HG02623 (cell line): ENCODE data around the gene NETO1.

ENCODE experiments used
- ATAC-seq: cut with Tn5 transposase; IDR thresholded peaks from one replicate; pipeline ENCODE4 v1.9.1; 2021; ENCODE audit warnings: moderate library complexity; ENCODE audit not compliant: unreplicated experiment

NETO1 gene, protein sequence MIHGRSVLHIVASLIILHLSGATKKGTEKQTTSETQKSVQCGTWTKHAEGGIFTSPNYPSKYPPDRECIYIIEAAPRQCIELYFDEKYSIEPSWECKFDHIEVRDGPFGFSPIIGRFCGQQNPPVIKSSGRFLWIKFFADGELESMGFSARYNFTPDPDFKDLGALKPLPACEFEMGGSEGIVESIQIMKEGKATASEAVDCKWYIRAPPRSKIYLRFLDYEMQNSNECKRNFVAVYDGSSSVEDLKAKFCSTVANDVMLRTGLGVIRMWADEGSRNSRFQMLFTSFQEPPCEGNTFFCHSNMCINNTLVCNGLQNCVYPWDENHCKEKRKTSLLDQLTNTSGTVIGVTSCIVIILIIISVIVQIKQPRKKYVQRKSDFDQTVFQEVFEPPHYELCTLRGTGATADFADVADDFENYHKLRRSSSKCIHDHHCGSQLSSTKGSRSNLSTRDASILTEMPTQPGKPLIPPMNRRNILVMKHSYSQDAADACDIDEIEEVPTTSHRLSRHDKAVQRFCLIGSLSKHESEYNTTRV

DNA sequence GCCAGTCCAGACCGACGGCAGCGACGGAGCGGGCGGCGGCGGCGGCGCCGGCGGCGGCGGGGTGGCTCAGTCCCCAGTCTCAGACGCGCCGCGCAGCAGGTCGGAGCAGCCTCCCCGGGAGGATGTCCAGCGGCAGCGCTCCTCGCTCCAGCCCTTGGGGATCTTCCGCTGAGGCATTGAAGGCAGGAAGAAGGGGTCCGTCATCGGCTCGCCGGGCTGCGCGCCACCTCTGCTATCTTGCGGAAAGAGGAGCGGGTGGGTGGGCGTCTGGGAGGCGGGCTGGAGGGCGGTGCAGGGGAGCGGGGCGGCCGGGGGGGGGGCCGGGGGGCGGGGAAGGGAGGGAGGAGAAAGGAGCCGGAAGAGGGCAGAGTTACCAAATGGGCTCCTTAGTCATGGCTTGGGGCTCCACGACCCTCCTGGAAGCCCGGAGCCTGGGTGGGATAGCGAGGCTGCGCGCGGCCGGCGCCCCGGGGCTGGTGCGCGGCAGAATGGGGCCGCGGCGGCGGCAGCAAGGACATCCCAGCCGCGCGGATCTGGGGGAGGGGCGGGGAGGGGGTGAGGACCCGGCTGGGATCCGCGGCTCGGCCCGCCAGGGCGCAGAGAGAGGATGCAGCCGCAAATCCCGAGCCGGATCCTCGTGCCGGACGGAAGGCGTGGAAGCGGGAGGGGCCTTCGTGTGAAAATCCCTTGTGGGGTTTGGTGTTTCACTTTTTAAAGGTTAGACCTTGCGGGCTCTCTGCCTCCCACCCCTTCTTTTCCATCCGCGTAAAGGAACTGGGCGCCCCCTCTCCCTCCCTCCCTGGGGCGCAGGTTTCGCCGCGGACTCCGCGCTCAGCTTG, at the start of gene NETO1:
NETO1 (minus strand) TSS at position 242 of the 839 bp plus-strand sequence. CDS start 696 bp downstream, outside the sequence.
- no peak for ATAC-seq

DNA sequence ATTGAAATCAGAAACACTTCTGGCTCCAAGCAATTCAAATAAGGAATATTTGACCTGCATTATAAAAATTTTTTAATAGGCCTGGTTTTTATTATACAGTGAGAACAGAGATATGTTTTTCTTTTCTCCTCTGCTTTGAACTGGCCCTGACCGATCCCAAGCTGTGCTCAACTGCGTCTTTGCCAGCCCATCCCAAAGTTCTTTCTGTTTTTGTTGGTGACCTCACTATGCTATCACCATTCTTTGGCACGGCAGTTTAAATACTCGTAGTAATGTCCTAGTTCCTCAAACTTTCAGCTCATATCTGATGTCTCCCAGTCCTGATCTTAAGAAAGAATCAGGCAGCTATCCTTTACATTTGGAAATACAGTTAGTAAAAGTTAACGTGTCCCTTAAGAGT, 42.3 kb upstream of the NETO1 start:
- ATAC-seq: no peak

DNA sequence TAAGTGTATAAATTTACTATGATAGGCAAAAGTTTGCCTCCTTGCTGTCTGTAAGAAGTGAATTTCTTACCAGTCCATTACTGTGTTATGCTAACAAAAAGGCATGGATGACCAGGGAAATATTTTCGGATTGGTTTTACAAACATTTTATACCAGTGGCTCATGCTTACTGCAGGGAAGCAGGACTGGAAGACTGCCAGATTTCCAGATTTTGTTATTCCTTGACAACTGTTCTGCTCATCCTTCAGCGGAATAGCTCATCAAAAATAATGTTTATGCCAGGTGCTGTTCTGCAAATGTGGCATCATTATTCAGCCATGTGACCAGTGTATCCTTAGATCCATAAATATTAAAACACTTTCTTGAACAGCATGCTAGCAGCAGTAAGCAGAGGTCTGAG, 40.4 kb upstream of the NETO1 start:
- ATAC-seq: no peak

DNA sequence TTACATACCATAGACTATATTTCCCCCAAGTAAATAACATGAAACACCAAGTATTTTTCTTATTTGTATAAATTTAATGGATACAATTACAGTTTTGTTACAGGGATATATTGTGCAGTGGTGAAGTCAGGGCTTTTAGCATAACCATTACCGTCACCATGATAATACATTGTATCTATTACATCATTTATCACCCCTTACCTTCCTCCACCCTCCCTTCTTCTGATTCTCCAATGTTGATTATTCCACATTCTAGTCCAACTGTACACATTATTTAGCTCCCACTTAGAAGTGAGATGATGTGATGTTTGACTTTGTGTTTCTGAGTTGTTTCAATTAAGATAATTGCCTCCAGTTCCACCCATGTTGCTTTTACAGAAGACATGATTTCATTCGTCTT, 35.2 kb upstream of the NETO1 start:
- no peak for ATAC-seq

DNA sequence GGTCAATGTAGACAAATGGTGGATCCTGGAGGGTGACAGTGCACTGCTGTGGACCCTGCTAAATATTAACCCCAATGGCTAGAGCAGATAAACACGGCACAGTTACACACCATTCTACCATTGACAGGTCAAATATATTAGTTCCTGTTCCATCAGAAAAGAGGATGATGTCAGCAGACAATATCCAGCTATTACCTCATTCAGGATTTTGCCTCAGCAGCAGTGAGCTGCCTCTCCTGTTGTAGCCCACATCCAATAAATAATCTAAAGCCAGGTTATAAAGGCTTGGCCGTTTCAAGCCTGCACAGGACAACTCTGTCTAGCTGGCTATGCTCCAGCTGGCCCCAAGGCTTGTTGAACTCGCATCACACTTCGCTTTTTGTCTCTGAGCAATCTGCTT, 31.6 kb upstream of the NETO1 start:
- no peak for ATAC-seq

DNA sequence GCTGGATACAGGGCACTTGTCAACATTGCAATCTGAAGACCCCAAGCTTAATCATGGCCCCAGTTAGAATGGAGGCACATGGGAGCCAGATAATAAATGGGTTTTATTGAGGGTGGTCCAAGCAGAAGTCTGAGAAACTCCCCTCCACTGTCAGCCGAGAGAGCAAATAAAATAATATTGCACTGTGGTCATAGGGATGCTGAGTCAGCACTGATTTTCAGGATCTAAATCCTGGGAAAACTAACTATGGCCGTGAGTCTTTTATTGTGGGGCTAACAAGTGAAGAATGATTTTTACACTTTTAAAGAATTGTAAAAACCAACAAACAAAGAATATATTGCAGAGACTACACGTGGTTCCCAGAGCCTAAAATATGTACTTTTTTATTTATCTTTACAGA, 31.1 kb upstream of the NETO1 start:
- no peak for ATAC-seq

DNA sequence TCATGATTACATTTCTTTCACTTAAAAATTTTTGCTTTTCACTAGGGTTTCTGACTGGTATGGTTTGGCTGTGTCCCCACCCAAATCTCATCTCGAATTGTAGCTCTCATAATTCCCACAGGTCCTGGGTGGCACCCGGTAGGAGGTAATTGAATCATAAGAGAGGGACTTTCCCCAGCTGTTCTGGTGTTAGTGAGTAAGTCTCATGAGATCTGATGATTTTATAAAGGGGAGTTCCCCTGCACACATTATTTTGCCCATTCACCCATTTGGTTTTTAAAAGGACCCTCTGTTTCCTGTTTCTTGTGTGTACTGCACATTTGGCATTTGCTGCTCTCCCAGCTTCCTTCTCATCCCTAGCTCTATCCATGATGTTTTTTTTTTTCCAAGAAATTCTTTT, 27.8 kb upstream of the NETO1 start:
- no peak for ATAC-seq

DNA sequence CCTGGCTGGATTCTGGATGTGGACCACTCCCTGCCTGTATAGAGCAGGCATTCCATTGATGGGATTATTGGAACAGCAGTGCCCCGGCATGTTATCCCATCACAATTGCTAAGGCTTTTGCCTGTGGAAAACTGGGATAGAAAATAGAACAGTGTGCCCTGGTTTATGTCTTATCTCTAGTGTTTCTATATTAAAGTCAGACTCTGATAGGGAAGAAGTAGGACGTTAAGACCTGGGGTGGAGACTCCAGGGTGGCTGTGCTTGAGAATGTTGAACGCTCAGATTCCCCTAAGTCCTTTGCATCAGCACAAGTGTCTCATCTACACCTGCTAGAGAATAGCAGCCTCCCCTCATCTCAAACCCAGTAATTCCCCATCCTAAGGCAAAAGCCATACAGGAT, 10.8 kb upstream of the NETO1 start:
- ATAC-seq: no peak

DNA sequence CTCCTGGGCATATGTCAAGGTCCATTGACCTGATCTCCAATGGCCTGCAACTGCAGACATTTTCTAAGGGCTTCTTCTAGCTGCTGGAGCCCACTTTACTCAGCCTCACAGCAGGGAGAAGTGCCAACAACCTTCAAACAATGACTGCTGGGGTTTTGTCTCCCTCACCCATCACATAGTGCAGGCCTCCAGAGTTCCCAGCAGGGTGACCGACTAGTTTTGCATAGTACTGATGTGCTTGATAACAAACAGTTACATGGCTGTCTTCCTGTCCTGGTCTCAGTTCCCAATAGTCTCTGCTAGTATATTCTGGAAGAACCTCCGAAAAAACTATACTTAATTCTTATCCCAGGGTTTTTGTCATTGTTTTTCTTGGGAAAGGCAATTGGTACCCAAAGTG, 10.4 kb upstream of the NETO1 start:
- no peak for ATAC-seq

DNA sequence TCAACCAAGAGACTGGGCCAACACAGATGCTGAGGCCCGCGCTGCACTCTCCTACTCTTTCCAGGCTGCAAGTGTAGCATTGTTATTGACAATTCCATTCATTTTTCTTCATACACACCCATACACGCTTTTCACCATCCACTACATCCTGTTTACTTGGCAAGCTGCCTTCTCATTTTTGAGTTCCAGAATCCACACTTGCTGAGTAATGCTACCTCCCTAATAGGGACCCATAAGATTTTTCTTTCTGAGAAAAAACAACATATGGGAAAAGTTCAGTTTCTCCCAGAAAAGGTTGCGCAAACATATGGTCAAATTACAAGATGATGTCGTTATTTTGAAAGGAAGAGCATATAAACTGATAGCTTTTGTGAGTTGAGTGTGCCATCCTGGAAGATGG, 3.3 kb upstream of the NETO1 start:
- no peak for ATAC-seq

DNA sequence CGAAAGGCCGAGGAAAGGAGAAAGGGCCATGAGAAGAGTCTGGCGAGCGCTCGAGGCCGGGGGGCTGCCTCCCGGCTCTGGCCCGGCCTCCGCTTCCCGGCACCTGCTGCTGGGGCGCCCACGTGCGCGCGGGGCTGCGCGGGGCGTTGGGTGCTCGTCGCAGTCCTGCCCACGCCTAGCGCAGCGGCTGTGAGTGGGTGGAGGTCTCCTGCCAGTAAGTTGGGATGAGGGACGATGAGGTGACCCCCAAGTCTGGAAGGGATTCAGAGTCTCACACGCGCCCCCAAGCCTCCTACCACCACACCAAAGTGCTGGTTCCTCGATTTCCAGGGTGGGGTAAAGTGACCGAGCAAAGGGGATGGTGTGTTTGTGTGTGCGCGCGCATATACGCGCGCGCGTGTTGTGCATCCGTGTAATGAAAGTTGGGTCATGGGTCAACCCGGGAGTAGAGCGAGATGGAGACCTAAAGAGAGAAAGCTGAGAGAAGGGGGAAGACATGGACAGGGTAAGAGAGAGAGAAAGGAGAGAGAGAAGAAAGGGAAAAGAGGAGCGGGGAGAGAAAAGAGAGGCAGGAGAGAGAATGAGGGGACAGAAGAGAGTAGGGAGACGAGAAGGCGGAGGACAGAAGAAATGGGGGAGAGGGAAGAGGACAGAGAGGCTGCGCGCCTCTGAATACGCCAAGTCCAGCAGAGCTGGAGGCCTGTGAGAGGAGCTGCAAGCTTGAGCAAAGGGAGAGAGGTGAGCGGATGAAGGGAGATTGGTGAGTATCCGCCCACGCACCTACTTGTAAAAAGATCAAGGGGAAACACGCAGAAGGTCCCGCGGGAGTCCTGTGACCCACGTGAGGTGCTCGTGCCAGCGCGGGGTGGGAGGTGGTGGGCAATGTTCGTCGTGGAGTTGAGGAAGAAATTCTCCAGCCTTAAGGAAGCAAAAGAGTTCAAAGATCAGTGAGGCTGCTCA, 1.7 kb upstream of the NETO1 start:
- ATAC-seq: no peak

DNA sequence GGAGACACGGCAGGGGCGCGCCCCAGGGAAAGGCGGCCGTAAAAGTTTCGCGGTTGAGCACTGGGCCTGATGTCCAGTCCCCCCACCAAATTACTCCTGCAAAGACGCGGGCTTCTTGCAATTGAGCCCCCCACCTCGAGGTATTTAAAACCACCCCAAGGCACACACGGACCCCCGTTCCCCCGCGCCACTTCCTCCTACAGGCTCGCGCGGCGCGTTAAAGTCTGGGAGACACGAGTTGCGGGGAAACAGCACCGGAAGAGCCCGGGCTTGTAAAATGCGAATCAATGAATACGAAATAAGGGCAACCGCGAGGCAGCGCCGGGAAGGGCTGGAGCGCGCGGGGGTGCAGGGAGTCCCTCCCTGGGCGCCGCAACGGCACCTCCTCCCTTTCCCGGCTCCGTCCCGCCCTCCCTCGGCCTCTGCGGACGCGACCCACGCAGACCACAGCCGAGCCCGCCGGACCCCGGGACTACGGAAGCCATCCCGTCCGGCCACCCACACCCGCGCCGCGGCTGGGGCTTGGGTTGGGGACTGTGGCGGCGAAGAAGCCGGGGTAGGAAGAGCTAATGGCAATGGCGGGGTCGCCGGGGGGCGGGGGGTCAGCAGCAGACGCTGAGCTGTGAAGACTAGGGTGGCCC, 918 bp upstream of the NETO1 start:
- no peak for ATAC-seq

DNA sequence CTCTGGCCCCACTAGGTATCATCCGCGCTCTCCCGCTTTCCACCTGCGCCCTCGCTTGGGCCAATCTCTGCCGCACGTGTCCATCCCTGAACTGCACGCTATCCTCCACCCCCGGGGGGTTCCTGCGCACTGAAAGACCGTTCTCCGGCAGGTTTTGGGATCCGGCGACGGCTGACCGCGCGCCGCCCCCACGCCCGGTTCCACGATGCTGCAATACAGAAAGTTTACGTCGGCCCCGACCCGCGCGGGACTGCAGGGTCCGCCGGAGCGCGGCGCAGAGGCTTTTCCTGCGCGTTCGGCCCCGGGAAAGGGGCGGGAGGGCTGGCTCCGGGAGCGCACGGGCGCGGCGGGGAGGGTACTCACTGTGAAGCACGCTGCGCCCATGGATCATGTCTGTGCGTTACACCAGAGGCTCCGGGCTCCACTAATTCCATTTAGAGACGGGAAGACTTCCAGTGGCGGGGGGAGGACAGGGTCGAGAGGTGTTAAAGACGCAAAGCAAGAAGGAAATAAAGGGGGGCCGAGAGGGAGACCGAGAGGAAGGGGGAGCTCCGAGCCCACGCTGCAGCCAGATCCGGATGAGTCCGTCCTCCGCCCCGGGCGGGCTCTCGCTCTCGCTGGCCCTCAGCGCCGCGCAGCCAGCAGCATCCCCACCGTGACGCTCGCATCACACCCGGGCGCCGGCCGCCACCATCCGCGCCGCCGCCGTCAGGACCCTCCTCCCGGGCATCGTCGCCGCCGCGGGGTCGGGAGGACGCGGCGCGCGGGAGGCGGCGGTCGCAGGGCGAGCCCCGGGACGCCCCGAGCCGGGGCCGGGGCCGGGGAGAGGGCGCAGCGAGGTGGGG, 664 bp downstream of the NETO1 start:
- no peak for ATAC-seq

DNA sequence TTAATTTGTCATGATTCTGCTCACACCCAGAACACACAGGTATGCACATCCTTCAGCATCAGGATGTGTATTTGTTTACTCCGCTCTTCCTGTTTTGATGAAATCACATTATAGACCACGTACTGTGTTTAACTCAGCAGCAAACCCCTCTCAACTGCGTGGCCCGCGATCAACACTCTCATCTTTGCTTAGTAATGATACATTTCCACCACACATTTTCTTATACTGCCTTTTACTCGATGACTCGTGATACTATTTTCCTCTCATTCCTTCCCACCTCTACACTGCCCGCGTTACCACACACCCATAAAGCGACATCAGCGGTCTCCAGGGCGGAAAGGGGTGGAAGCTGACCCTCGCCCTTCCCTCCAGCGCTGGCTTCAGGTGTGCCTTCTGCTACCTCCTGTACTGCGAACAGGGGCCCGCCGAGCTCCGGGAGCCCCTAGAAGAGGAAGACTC, 1.3 kb downstream of the NETO1 start:
- no peak for ATAC-seq

DNA sequence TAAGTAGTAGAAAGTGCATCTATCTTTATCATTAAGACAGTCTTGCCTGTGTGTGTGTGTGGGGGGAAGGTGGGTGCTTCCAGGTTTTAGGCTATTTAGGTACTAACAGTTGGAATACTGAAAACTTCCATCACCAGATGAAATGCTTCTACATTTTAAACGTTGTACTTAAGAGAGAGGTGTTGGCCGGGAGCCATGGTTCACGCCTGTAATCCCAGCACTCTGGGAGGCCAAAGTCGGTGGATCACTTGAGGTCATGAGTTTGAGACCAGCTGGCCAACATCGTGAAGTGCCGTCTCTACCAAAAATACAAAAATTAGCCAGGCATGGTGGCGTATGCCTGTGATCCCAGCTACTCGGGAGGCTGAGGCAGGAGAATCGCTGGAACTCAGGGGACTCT, 4.0 kb downstream of the NETO1 start:
- ATAC-seq: no peak

DNA sequence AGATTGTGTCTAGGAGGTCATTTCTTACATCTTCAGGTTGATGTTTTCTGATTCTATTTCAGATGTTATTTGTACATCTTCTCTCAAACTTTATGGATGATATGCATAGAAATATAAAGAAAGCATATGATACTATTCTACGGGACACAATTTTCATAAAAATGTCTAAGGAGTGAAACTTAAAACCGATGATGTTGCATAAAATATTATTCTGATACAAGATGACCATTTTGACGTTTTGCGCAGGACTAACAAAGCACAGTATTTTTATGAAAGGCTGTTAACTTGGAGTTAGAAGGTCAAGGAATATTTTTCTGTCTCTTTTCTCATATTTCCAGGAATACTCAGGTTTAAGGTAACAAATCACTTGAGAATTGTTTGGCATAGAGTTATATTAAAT, 8.7 kb downstream of the NETO1 start:
- no peak for ATAC-seq

DNA sequence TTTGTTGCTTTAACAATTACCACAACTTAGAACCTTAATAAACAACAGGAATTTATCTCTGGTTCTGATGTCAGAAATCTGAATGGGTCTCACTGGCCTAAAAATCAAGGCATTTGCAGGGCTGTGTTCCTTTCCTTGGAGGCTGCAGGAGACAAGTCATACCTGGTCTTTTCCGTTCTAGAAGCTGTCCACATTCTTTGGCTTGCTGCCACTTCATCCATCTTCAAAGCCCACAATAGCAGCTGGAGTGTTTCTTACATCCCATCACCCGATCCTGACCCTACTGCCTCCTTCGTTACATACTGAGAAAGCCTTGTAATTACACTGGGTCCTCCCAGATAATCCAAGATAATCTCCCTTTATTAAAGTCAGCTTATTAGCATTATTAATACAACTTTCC, 18.1 kb downstream of the NETO1 start:
- no peak for ATAC-seq

DNA sequence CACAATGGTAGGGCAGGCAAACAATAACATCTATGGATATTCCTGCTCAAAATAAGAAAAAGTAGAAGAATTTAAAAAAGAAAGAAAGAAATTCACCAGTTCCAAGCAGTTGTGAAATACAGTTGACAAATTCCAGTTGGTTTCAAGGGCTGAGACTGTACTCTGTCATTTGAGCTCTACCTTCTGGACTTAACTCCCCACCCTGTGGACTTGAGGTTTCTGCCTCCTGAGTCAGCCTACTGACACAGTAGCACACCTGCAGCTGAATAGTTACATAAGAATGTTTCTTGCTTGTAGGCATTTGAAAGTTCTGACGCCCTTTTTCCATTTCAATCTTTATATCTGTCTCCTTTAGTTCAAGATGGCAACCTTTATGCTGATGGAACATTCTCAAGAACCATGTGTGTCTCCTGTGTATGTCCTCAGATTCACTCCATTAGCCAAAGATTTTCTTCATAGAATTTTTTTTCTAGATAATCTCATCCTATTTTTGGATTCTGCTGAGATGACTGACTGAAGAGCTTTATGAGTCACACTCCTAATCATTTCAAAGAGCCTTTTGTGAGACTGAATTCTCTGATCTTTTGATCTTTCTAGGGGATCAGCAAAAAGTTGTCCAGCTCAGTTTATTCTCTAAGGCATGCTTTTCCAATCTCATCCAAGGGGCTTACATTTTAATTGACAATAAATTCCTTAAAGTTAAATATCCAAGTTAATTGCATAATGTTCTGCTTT, 19.1 kb downstream of the NETO1 start:
- no peak for ATAC-seq

DNA sequence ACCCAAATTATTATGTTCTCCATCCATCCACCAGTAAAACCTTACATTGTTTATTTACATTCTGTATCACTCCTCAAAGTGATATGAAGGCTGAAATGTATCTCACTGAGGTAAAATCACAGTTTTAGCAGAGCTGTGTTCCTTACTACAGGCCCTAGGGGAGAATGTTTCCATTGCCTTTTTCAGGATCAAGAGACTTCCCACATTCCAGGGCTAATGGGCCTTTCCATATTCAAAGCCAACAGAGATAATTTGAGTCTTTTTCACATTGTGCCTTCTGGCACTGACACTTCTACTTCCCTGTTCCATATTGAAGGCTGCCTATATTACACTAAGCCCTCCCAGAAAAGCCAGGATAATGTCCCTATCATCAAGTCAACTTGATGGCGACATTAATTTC, 20.0 kb downstream of the NETO1 start:
- no peak for ATAC-seq
